A549 (cell line): ENCODE measurements around the gene CACNA1S.

Source experiments
- CTCF ChIP-seq: fragments of >200 bp; sonication (Bioruptor Twin); formaldehyde crosslinking; IDR thresholded peaks from 3 replicates; pipeline ENCODE4 v1.5.1; 2016
- USF2 ChIP-seq: fragments of 450-650 bp; IDR thresholded peaks from 2 replicates; pipeline ENCODE4 v1.6.1; 2014; ENCODE audit warnings: antibody characterized with exemption

GRCh38 chr1:200998323-200998722 is 113.9 kb downstream of the CACNA1S start:
- TF ChIP-seq USF2 (no peak), CTCF (no peak)
